CD4-positive, alpha-beta memory T cell (primary cell): ENCODE measurements around the gene SPHK1. TPM values are rescaled to one million over a fixed set of nuclear protein-coding genes. Genes with fewer than 3 reads are reported as not detected.

Experiments
- CTCF ChIA-PET: fragments of 350-600 bp; sonication (Branson Sonifier 250); formaldehyde crosslinking; loops from one replicate; lab custom pipeline; 2021; ENCODE audit warnings: inconsistent platforms; ENCODE audit not compliant: partially characterized antibody; lab: Charles Lee
- POLR2A ChIA-PET: fragments of 350-600 bp; sonication (Branson Sonifier 250); formaldehyde crosslinking; loops from one replicate; lab custom pipeline; 2021; ENCODE audit not compliant: partially characterized antibody; lab: Charles Lee
- DNase-seq, 5 donors: peaks; one replicate each; pipeline versions ENCODE4 v3.0.0 to v3.0.0-alpha.2; 2020 to 2022; ENCODE audit warnings: mixed read lengths in 1 of 5
- H3K27ac ChIP-seq: one replicate; pipeline ENCODE4 v1.7.0; 2013; ENCODE audit warnings: low read depth, low read length
- H3K27me3 ChIP-seq: 2 replicates; pipeline ENCODE4 v1.7.0; 2013; ENCODE audit warnings: mild to moderate bottlenecking, low read length, moderate library complexity; ENCODE audit not compliant: insufficient read depth
- H3K36me3 ChIP-seq: 2 replicates; pipeline ENCODE4 v1.7.0; 2013; ENCODE audit warnings: mild to moderate bottlenecking, low read length, moderate library complexity; ENCODE audit not compliant: insufficient read depth
- H3K4me1 ChIP-seq: 2 replicates; pipeline ENCODE4 v1.7.0; 2013; ENCODE audit warnings: mild to moderate bottlenecking, low read length, moderate library complexity; ENCODE audit not compliant: insufficient read depth
- H3K4me3 ChIP-seq, 2 donors: one replicate each; pipeline ENCODE4 v1.7.0; 2013; ENCODE audit warnings: low read length in 2 of 2, mild to moderate bottlenecking in 1 of 2
- H3K9me3 ChIP-seq, 2 donors: one replicate each; pipeline ENCODE4 v1.7.0; 2013; ENCODE audit warnings: low read length in 2 of 2, control low read depth in 1 of 2; ENCODE audit not compliant: control insufficient read depth in 1 of 2
- H3K27ac Mint-ChIP-seq, 7 donors: one replicate each; pipeline ENCODE4 v1.8.0; 2020 to 2021; ENCODE audit warnings: mixed read lengths in 7 of 7, mild to moderate bottlenecking in 6 of 7, inconsistent platforms in 3 of 7, moderate library complexity in 3 of 7
- H3K27me3 Mint-ChIP-seq, 2 donors: one replicate each; pipeline ENCODE4 v1.8.0; 2020 to 2021; ENCODE audit warnings: mixed read lengths in 2 of 2
- H3K36me3 Mint-ChIP-seq, 2 donors: one replicate each; pipeline ENCODE4 v1.8.0; 2020 to 2021; ENCODE audit warnings: mixed read lengths in 2 of 2, inconsistent platforms in 1 of 2, mild to moderate bottlenecking in 1 of 2
- H3K4me1 Mint-ChIP-seq, 4 donors: one replicate each; pipeline ENCODE4 v1.8.0; 2020 to 2021; ENCODE audit warnings: mixed read lengths in 4 of 4, mild to moderate bottlenecking in 1 of 4
- H3K4me3 Mint-ChIP-seq, 8 donors: one replicate each; pipeline ENCODE4 v1.8.0; 2020 to 2021; ENCODE audit warnings: mixed read lengths in 8 of 8, mild to moderate bottlenecking in 7 of 8, moderate library complexity in 6 of 8, inconsistent platforms in 3 of 8
- H3K9me3 Mint-ChIP-seq, 8 donors: one replicate each; pipeline ENCODE4 v1.8.0; 2020 to 2021; ENCODE audit warnings: mixed read lengths in 8 of 8, mild to moderate bottlenecking in 5 of 8, inconsistent platforms in 3 of 8, moderate library complexity in 1 of 8
- intact Hi-C: fragments of 100-400 bp; cut with micrococcal nuclease; formaldehyde crosslinking; loops from one replicate; pipeline ENCODE4 v1.15.1; 2023
- polyA plus RNA-seq, 2 donors: library from polyadenylated mRNA; unstranded; fragments of 300-500 nt; fragmentation: Illumina TruSeq; gene quantifications; one replicate each; pipeline ENCODE4 v1.2.3, GENCODE V29; 2021
- total RNA-seq, 2 experiments: library from RNA; stranded (reverse); gene quantifications; one replicate each; pipeline ENCODE4 v1.2.3, GENCODE V29; 2021

SPHK1 gene
- total and polyA plus RNA-seq, 4 experiments from 2014 or later: 0.29 to 0.70 (median 0.67) TPM; not detected in 1

DNA sequence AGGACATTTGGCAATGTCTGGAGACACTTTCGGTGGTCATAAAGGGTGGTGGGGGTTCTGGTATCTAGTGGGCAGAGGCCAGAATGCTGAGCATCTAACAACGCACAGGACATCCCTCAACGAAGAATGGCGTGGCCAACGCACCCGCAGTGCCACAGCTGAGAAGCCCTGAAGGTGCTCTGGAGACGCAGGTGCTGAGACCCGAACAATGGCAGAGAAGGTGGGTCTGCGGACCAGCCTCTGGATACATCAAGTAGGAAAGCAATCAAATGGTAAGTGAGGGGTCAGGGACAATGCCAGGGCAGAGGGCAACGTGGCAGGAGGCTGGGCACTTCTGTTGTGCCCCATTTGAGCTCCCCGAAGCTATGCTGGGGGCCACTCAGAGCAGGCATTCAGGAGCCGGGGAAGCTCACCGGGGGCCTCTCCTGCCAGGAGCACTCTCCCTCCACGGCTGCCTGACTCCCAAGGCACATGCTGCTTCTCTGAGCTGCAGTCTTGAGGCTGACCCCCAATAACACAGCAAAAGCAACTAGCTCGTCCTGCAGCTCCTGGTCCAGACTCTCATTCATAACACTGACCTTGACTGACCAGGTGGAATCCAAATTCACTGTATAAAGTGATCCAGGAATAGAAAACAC is 26.0 kb downstream of the SPHK1 start:
- intact Hi-C loops: no loop called here
- H3K9me3 Mint-ChIP-seq: no peaks in the 10 kb centered on the region
- H3K36me3 Mint-ChIP-seq: peaks cover 0 to 15% of the 10 kb centered on the region in 2 donors
- Histone ChIP-seq H3K27me3 (no peaks in the 10 kb centered on the region), H3K9me3 (no peaks in the 10 kb centered on the region), H3K4me1 (no peaks in the 10 kb centered on the region), H3K27ac (no peak overlapping the region), H3K36me3 (peaks cover 7% of the 10 kb centered on the region), H3K4me3 (no peak overlapping the region)
- H3K27me3 Mint-ChIP-seq: no peaks in the 10 kb centered on the region
- no peak for DNase-seq
- peaks cover 4 to 15% (median 6%) of the 10 kb centered on the region in 4 donors for H3K4me1 Mint-ChIP-seq
- H3K27ac Mint-ChIP-seq: peak overlapping the region in 3 of 7 donors; percentile 24 to 70 (median 38)
- ChIA-PET CTCF (interaction anchor here (0.9 to 11.5 kb wide), 10 partner anchors 9 to 397 kb away, joined by 3 to 97 read pairs (median 4); partner anchors contain the start of gene RHBDF2), POLR2A (interaction anchor here (0.6 kb wide), 1 partner anchor 1852 kb away, joined by 3 read pairs; no protein-coding TSS in a partner anchor)
- H3K4me3 Mint-ChIP-seq: no peak overlapping the region

- no peak overlapping the region for H3K27ac Mint-ChIP-seq
- CTCF ChIA-PET: interaction anchor here (0.8 to 11.5 kb wide), 11 partner anchors 7 to 397 kb away, joined by 3 to 97 read pairs (median 4); partner anchors contain the start of gene RHBDF2
- POLR2A ChIA-PET: no interaction called here
These were observed 26.8 kb downstream of the SPHK1 start for GRCh38 chr17:76411247-76411646.

DNA sequence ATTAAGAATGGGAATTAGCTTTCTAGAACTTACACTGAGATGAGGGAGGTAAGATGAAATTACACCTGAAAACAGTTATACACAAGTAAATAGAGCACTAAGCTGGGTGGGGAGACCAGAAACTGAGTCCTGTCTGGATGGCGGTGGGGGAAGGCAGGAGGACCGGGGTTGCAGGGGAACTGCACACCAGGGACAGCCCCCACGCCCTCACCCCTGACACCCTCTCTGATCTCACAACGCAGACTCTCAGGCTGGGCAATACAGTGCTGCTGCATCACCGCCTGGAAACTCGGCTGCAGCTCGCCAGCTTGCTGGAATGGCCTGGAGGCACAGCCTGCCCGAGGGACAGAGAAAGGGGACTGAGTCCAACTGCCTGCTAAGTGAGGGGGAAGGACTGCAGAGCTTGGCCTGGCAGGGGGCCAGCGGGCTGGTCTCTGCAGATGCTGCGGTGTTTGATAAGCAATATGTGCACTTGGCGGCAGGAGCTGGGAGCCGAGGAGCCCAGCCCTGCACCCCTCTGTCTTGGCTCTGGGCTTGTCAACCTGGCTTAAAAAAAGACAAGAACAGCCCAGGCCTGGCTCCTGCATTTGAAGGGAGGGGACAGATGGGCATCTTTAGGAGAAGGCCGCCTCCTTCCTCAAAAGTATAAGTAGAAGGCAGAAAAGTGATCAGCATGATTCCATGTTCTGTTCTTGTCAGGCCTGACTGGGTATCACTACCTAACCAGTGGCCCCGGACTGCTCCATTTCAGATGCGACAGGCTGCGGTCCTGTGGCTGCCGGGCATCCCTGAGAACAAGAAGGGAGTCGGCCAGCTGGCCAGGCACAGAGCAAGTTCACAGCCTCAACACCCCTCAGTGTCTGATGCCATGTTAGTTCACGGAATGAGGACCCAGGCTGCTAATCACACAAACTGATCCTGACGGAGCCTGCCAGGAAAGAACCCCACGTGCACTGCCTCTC is 30.2 kb downstream of the SPHK1 start:
- H3K4me1 Mint-ChIP-seq: peaks cover 2 to 13% (median 7%) of the 10 kb centered on the region in 4 donors
- no peaks in the 10 kb centered on the region for H3K27me3 Mint-ChIP-seq
- peaks cover 0 to 2% (median 0%) of the 10 kb centered on the region in 8 donors for H3K9me3 Mint-ChIP-seq
- H3K4me3 Mint-ChIP-seq: no peak overlapping the region
- no peak overlapping the region for H3K4me3 ChIP-seq
- POLR2A ChIA-PET: interaction anchor here (1.1 to 1.2 kb wide), 2 partner anchors 34 to 79 kb away, joined by 3 read pairs; no protein-coding TSS in a partner anchor
- CTCF ChIA-PET: interaction anchor here (1.5 to 11.5 kb wide), 3 partner anchors 10 to 90 kb away, joined by 7 to 97 read pairs (median 91); partner anchors contain the start of gene RHBDF2
- H3K27ac ChIP-seq: no peak overlapping the region
- no peak for DNase-seq
- H3K4me1 ChIP-seq: no peaks in the 10 kb centered on the region
- H3K27ac Mint-ChIP-seq: peak overlapping the region in 2 of 7 donors; percentile 13 to 29
- no peaks in the 10 kb centered on the region for H3K27me3 ChIP-seq
- peaks cover 0 to 12% of the 10 kb centered on the region in 2 donors for H3K36me3 Mint-ChIP-seq
- no peaks in the 10 kb centered on the region for H3K9me3 ChIP-seq
- H3K36me3 ChIP-seq: peaks cover 4% of the 10 kb centered on the region
- intact Hi-C loops: no loop called here

More at GRCh38 chr17:76411247-76411646, 26.8 kb downstream of the SPHK1 start:
- Mint-ChIP-seq H3K4me1 (peaks cover 4 to 16% (median 6%) of the 10 kb centered on the region in 4 donors), H3K36me3 (peaks cover 0 to 14% of the 10 kb centered on the region in 2 donors), H3K4me3 (no peak overlapping the region), H3K27me3 (no peaks in the 10 kb centered on the region), H3K9me3 (no peaks in the 10 kb centered on the region)
- intact Hi-C loops: no loop called here
- Histone ChIP-seq H3K27me3 (no peaks in the 10 kb centered on the region), H3K27ac (no peak overlapping the region), H3K4me1 (no peaks in the 10 kb centered on the region), H3K4me3 (no peak overlapping the region), H3K36me3 (peaks cover 4% of the 10 kb centered on the region), H3K9me3 (no peaks in the 10 kb centered on the region)
- DNase-seq: no peak

DNA sequence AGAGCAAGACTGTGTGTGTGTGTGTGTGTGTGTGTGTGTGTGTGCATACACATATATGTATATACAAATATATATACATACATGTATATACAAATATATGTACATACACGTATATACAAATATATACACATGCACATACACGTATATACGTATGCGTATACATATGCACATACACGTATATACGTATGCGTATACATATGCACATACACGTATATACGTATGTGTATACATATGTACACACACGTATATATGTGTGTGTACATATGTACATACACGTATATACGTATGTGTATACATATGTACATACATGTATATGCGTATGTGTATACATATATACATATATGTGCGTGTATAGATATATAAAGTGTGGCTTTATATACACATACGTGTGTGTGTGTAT is 31.4 kb downstream of the SPHK1 start:
- Histone ChIP-seq H3K4me3 (no peak overlapping the region), H3K36me3 (peaks cover 4% of the 10 kb centered on the region), H3K27me3 (no peaks in the 10 kb centered on the region), H3K4me1 (no peaks in the 10 kb centered on the region), H3K27ac (no peak overlapping the region), H3K9me3 (no peaks in the 10 kb centered on the region)
- peaks cover 0 to 2% (median 0%) of the 10 kb centered on the region in 8 donors for H3K9me3 Mint-ChIP-seq
- no peak for DNase-seq
- H3K36me3 Mint-ChIP-seq: peaks cover 0 to 9% of the 10 kb centered on the region in 2 donors
- peaks cover 9 to 23% (median 14%) of the 10 kb centered on the region in 4 donors for H3K4me1 Mint-ChIP-seq
- ChIA-PET CTCF (interaction anchor here (0.6 to 11.5 kb wide), 3 partner anchors 19 to 206 kb away, joined by 3 to 97 read pairs (median 3); no protein-coding TSS in a partner anchor), POLR2A (interaction anchor here (0.6 kb wide), 1 partner anchor 9 kb away, joined by 3 read pairs; no protein-coding TSS in a partner anchor)
- H3K4me3 Mint-ChIP-seq: no peak overlapping the region
- H3K27ac Mint-ChIP-seq: no peak overlapping the region
- intact Hi-C loops: no loop called here
- H3K27me3 Mint-ChIP-seq: no peaks in the 10 kb centered on the region

DNA sequence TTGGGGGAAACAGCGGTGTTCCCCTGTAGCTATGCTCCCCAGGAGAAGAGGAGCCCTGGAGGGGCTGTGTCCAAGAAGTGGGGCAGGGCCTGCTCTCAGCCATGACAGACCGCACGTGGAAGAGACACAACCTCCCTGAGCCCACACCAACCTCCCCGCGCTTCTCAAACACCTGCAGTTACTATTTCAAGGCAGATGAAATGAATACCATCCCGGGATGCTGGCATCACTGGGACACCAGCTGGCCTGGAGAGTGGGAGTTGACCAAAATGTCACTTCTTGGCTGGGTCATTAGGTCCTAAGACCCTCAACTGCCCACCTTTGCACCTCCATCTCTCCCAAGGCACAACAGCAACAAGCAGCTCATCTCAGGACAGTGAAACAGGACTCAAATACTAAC is 32.0 kb downstream of the SPHK1 start:
- H3K27ac ChIP-seq: no peak overlapping the region
- ChIA-PET POLR2A (no interaction called here), CTCF (interaction anchor here (1.0 to 11.5 kb wide), 3 partner anchors 8 to 20 kb away, joined by 3 to 97 read pairs (median 12); no protein-coding TSS in a partner anchor)
- H3K4me3 ChIP-seq: no peak overlapping the region
- intact Hi-C loops: no loop called here
- Mint-ChIP-seq H3K4me3 (no peak overlapping the region), H3K36me3 (peaks cover 0 to 9% of the 10 kb centered on the region in 2 donors), H3K9me3 (peaks cover 0 to 2% (median 0%) of the 10 kb centered on the region in 8 donors), H3K27me3 (no peaks in the 10 kb centered on the region), H3K4me1 (peaks cover 9 to 25% (median 15%) of the 10 kb centered on the region in 4 donors), H3K27ac (no peak overlapping the region)
- peaks cover 4% of the 10 kb centered on the region for H3K36me3 ChIP-seq
- no peak for DNase-seq
- no peaks in the 10 kb centered on the region for H3K4me1 ChIP-seq
- no peaks in the 10 kb centered on the region for H3K9me3 ChIP-seq
- H3K27me3 ChIP-seq: no peaks in the 10 kb centered on the region

GRCh38 chr17:76416899-76417298 is 32.5 kb downstream of the SPHK1 start:
- no peak overlapping the region for H3K4me3 ChIP-seq
- H3K4me1 ChIP-seq: no peaks in the 10 kb centered on the region
- Mint-ChIP-seq H3K4me3 (no peak overlapping the region), H3K4me1 (peaks cover 12 to 28% (median 15%) of the 10 kb centered on the region in 4 donors), H3K36me3 (peaks cover 0 to 9% of the 10 kb centered on the region in 2 donors), H3K9me3 (peaks cover 0 to 2% (median 0%) of the 10 kb centered on the region in 8 donors), H3K27ac (peak overlapping the region in 1 of 7 donors; percentile 44), H3K27me3 (no peaks in the 10 kb centered on the region)
- no peak for DNase-seq
- peaks cover 4% of the 10 kb centered on the region for H3K36me3 ChIP-seq
- no peaks in the 10 kb centered on the region for H3K9me3 ChIP-seq
- no peaks in the 10 kb centered on the region for H3K27me3 ChIP-seq
- POLR2A ChIA-PET: no interaction called here
- H3K27ac ChIP-seq: no peak overlapping the region
- CTCF ChIA-PET: interaction anchor here (0.7 to 11.5 kb wide), 3 partner anchors 8 to 21 kb away, joined by 3 to 97 read pairs (median 12); no protein-coding TSS in a partner anchor
- intact Hi-C loops: no loop called here
